HepG2 (cell line): ENCODE measurements around the gene PLCB2. TPM values are rescaled to one million over a fixed set of nuclear protein-coding genes. Genes with fewer than 3 reads are reported as not detected.

Experiments used
- ATAC-seq: fragments of 200-7000 bp; cut with Tn5 transposase; 3 replicates; pipeline ENCODE4 v1.9.1; 2020; ENCODE audit warnings: mild to moderate bottlenecking, moderate library complexity
- BruUV-seq: library from RNA; stranded (reverse); fragments of 400-500 nt; replicated peaks from 2 replicates; lab custom pipeline; 2021; lab: Mats Ljungman, UMichigan
- CTCF ChIA-PET: fragments of 300-600 bp; formaldehyde crosslinking; extraction: SDS; loops from one replicate; lab custom pipeline; 2021; ENCODE audit warnings: low total read pairs, inconsistent platforms, low intra/inter-chr PET ratio; lab: Yijun Ruan, JAX
- POLR2A ChIA-PET: fragments of 350-600 bp; sonication (Branson Sonifier 250); formaldehyde crosslinking; loops from one replicate; lab custom pipeline; 2020; ENCODE audit warnings: antibody characterized with exemption, inconsistent platforms; lab: Yijun Ruan, JAX
- DNase-seq: peaks from one replicate; pipeline ENCODE4 v3.0.0-alpha.2; 2015; ENCODE audit warnings: low spot score
- FAIRE-seq: peaks from 3 replicates; lab custom pipeline; 2011; peaks lifted over from hg19 to GRCh38; lab: Jason Lieb, UNC
- H2AFZ ChIP-seq: one replicate; pipeline ENCODE4 v1.6.1; 2011; ENCODE audit warnings: low read length, inconsistent platforms
- H3K27ac ChIP-seq: fragments of 300-600 bp; 3 replicates; pipeline ENCODE4 v1.8.0; 2011; ENCODE audit warnings: mixed run types, mild to moderate bottlenecking, mixed read lengths, low read length, inconsistent platforms; ENCODE audit not compliant: insufficient read depth; ENCODE audit errors: extremely low read length
- H3K27me3 ChIP-seq, 2 experiments: fragments of 200-600 bp in 1 of 2; 2 replicates in 1 of 2; 3 replicates in 1 of 2; pipeline versions ENCODE4 v1.6.0 to v1.8.0; 2011; ENCODE audit warnings: low read length in 2 of 2, mild to moderate bottlenecking in 2 of 2, moderate library complexity in 2 of 2, inconsistent platforms in 1 of 2; ENCODE audit not compliant: insufficient read depth in 2 of 2, control insufficient read depth in 1 of 2
- H3K36me3 ChIP-seq, 2 experiments: fragments of 200-600 bp in 1 of 2; replicated peaks in 1 of 2; 2 replicates in 1 of 2; 3 replicates in 1 of 2; pipeline versions ENCODE4 v1.5.1 to v1.8.0; 2011; ENCODE audit warnings: low read length in 2 of 2, inconsistent platforms in 1 of 2; ENCODE audit not compliant: insufficient read depth in 2 of 2, control insufficient read depth in 1 of 2
- H3K4me1 ChIP-seq: 2 replicates; pipeline ENCODE4 v1.5.1; 2012; ENCODE audit warnings: low read length, inconsistent platforms; ENCODE audit not compliant: insufficient read depth
- H3K4me2 ChIP-seq: 2 replicates; pipeline ENCODE4 v1.6.0; 2011; ENCODE audit warnings: low read depth, low read length, inconsistent platforms
- H3K4me3 ChIP-seq, 3 experiments: fragments of 200-600 bp in 1 of 3; sonication (generic), shearing (Covaris generic) in 1 of 3; replicated peaks in 1 of 3; 2 replicates each; pipeline ENCODE4 v1.5.1; 2011 to 2016; ENCODE audit warnings: low read length in 3 of 3, inconsistent platforms in 2 of 3, low read depth in 2 of 3, mild to moderate bottlenecking in 2 of 3, control low read depth in 1 of 3, mixed read lengths in 1 of 3; ENCODE audit not compliant: insufficient read depth in 1 of 3
- H3K79me2 ChIP-seq: one replicate; pipeline ENCODE4 v1.6.1; 2011; ENCODE audit warnings: low read length, inconsistent platforms; ENCODE audit not compliant: insufficient read depth
- H3K9ac ChIP-seq: 2 replicates; pipeline ENCODE4 v1.6.0; 2011; ENCODE audit warnings: mild to moderate bottlenecking, low read depth, low read length, inconsistent platforms; ENCODE audit not compliant: insufficient read depth
- H3K9me3 ChIP-seq: 2 replicates; pipeline ENCODE4 v1.5.1; 2012; ENCODE audit warnings: mild to moderate bottlenecking, low read length
- H4K20me1 ChIP-seq: 2 replicates; pipeline ENCODE4 v1.6.0; 2011; ENCODE audit warnings: inconsistent platforms, mild to moderate bottlenecking, low read length, moderate library complexity; ENCODE audit not compliant: insufficient read depth
- GABPA ChIP-seq, 2 experiments: IDR thresholded peaks; 2 replicates each; pipeline ENCODE4 v1.6.1; 2011 to 2016; ENCODE audit warnings: low read depth in 2 of 2, low read length in 1 of 2, missing biosample characterization in 1 of 2, missing genetic modification characterization in 1 of 2
- HMGXB3 ChIP-seq: sonication (generic); formaldehyde crosslinking; IDR thresholded peaks from 2 replicates; pipeline ENCODE4 v1.4.0; 2020; ENCODE audit warnings: missing genetic modification reagents, borderline replicate concordance
- PCBP1 ChIP-seq: fragments of 200-400 bp; formaldehyde crosslinking; IDR thresholded peaks from 2 replicates; pipeline ENCODE4 v1.6.1; 2017; ENCODE audit warnings: mild to moderate bottlenecking, low read depth, low read length, borderline replicate concordance
- WGBS: methylation state at CpG from one replicate; pipeline ENCODE4 v1.1.6; 2017; ENCODE audit warnings: low lambda C conversion rate; 5-methylcytosine and 5-hydroxymethylcytosine counted together
- in situ Hi-C: cut with HindIII; loops from 2 replicates; pipeline ENCODE4 v1.10.0; 2017; ENCODE audit warnings: low pct_unique_long_range_greater_than_20kb; ENCODE audit not compliant: extremely low pct_ligation_motif_present
- intact Hi-C: fragments of 100-400 bp; cut with micrococcal nuclease; formaldehyde crosslinking; loops from one replicate; pipeline ENCODE4 v1.10.0; 2022; ENCODE audit not compliant: unreplicated experiment
- polyA plus RNA-seq, 8 experiments: library from polyadenylated mRNA; depleted of rRNA in 3 of 8; stranded (reverse) in 7 of 8; unstranded in 1 of 8; fragments of >200 nt; fragmentation: Illumina TruSeq in 4 of 8; extraction: Trizol in 4 of 8; gene quantifications; 2 replicates each; pipeline versions ENCODE4 v1.2.1 to v1.2.3, GENCODE V29; 2011 to 2016; ENCODE audit warnings: low read depth in 4 of 8, missing spikeins in 1 of 8, mixed read lengths in 1 of 8; ENCODE audit not compliant: insufficient read depth in 1 of 8
- total RNA-seq, 5 experiments: library from RNA; depleted of rRNA; stranded (reverse); fragments of >200 nt; fragmentation: Illumina TruSeq; extraction: Trizol; gene quantifications; 2 replicates each; pipeline ENCODE4 v1.2.3, GENCODE V29; 2016; ENCODE audit warnings: low read depth in 1 of 5
- TF ChIP-seq, protein P1 (sequence below): sonication (generic); formaldehyde crosslinking; IDR thresholded peaks from 2 replicates; pipeline ENCODE4 v1.5.0; 2020; ENCODE audit warnings: mild to moderate bottlenecking, missing genetic modification reagents
- TF ChIP-seq, protein P2 (sequence below): sonication (generic); formaldehyde crosslinking; IDR thresholded peaks from 2 replicates; pipeline ENCODE4 v1.5.0; 2020; ENCODE audit warnings: missing genetic modification reagents

Gene PLCB2
- total and polyA plus RNA-seq, 2 of the 13 experiments (the other 11 are each of a cell fraction or from before 2014, with no cell fraction given) = 0.11 TPM; not detected in 1

GRCh38 chr15:40270246-40270995 lies 37.3 kb downstream of the PLCB2 start:
- Histone ChIP-seq H3K27ac (no peak overlapping the region), H3K4me3 (no peak overlapping the region), H3K27me3 (peaks cover 6 to 46% of the 10 kb centered on the region in 2 experiments; a peak in 4 of 5 replicates), H2AFZ (no peak overlapping the region), H3K9ac (no peak overlapping the region), H3K9me3 (no peaks in the 10 kb centered on the region), H4K20me1 (no peaks in the 10 kb centered on the region), H3K4me2 (no peak overlapping the region), H3K36me3 (no peaks in the 10 kb centered on the region), H3K4me1 (peaks cover 27% of the 10 kb centered on the region), H3K79me2 (no peaks in the 10 kb centered on the region)
- ChIA-PET POLR2A (no interaction called here), CTCF (no interaction called here)
- no TSS peak for BruUV-seq
- WGBS = 30% methylated on average over 7 of the region's 11 CpGs
- FAIRE-seq (no peak), ATAC-seq (no peak), DNase-seq (no peak)
- intact Hi-C loops (loop anchor here (10.0 kb wide), 1 partner anchor 166 kb away; the partner anchor contains the start of gene BMF), in situ Hi-C loops (loop anchor here (5.0 kb wide), 2 partner anchors 53 to 223 kb away; no protein-coding TSS in a partner anchor)
- TF ChIP-seq, protein P1, sequence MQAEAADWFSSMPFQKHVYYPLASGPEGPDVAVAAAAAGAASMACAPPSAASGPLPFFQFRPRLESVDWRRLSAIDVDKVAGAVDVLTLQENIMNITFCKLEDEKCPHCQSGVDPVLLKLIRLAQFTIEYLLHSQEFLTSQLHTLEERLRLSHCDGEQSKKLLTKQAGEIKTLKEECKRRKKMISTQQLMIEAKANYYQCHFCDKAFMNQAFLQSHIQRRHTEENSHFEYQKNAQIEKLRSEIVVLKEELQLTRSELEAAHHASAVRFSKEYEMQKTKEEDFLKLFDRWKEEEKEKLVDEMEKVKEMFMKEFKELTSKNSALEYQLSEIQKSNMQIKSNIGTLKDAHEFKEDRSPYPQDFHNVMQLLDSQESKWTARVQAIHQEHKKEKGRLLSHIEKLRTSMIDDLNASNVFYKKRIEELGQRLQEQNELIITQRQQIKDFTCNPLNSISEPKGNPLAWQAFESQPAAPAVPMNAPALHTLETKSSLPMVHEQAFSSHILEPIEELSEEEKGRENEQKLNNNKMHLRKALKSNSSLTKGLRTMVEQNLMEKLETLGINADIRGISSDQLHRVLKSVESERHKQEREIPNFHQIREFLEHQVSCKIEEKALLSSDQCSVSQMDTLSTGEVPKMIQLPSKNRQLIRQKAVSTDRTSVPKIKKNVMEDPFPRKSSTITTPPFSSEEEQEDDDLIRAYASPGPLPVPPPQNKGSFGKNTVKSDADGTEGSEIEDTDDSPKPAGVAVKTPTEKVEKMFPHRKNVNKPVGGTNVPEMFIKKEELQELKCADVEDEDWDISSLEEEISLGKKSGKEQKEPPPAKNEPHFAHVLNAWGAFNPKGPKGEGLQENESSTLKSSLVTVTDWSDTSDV (CRISPR knock-in tag) = no peak
- TF ChIP-seq PCBP1 (no peak), GABPA (IDR thresholded peaks at IDR 0.05; ENCODE audit: low read depth, low read length) (no peak), GABPA (CRISPR knock-in tag; IDR thresholded peaks at IDR 0.05; ENCODE audit: low read depth) (no peak), HMGXB3 (CRISPR knock-in tag) (no peak)
- TF ChIP-seq, protein P2, sequence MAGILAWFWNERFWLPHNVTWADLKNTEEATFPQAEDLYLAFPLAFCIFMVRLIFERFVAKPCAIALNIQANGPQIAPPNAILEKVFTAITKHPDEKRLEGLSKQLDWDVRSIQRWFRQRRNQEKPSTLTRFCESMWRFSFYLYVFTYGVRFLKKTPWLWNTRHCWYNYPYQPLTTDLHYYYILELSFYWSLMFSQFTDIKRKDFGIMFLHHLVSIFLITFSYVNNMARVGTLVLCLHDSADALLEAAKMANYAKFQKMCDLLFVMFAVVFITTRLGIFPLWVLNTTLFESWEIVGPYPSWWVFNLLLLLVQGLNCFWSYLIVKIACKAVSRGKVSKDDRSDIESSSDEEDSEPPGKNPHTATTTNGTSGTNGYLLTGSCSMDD (CRISPR knock-in tag) = no peak
